Measurements from ENCODE around the gene TFDP3. TPM values are rescaled to one million over a fixed set of nuclear protein-coding genes. Genes with fewer than 3 reads are reported as not detected.

The TFDP3 gene
- not detected for total RNA-seq
- long read RNA-seq, result 0 reads

DNA sequence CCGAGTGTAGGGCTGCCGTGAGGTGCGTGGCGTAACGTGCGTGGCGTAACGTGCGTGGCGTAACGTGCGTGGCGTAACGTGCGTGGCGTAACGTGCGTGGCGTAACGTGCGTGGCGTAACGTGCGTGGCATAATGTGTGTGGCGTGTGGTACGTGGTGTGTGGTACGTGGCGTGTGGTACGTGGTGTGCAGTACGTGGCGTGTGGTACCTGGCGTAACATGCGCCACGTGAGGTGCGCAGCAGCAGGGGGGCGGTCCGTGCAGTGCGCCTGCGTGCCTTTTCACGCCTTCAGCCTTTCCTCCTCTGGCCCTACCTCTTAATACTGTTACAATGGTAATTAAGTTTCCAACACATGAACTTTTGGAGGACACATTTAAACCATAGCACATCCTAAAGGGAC is at the start of gene TFDP3:
Gene TFDP3 (minus strand): TSS at position 26 of the 400 bp plus-strand sequence. CDS start 95 bp downstream, outside the sequence.
- DNase-seq (ENCODE audit: missing footprints) (peak; percentile 50), ATAC-seq (no peak)
- intact Hi-C loops (cut with DNase I), result no loop called here

DNA sequence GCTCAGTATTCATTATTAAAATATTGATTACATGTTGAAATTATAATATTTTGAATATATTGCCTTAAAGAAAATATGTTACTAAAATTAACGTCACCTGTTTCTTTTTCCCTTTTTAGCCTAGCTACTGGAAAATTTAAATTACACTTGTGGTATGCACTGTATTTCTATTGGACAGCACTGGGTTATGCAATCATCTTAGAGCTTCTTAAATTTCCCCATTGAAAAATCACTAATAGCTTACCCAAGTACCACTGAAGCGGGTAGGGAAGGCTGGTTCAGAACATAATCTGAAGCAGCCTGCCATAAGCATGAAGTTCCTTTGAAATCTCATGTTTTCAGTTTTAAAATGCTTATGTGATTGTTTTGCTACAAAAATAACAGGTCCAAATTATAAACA is 49.5 kb upstream of the TFDP3 start:
- intact Hi-C loops (cut with DNase I), result no loop called here
- DNase-seq (ENCODE audit: missing footprints), result no peak
- no peak for ATAC-seq

DNA sequence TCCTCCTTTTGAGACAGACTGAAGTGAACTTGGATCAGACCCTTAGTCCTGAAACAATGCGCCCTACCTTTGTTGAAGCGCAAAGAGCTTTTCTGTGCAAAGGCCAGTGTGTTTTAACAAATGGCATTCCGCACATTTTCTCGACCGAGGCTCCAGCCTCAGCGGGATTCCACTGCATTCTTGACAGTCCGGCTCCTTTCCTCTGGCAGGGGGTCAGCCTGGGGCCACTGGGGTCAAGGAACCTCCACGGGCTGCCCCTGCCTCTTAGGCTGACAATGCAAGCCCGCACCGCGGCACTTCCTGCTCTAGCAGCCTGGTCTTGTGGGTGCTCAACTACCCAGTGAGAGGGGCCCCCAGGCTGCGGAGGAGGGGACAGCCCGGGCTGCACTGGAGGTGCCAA is 47.2 kb upstream of the TFDP3 start:
- ATAC-seq, result no peak
- intact Hi-C loops (cut with DNase I), result no loop called here

DNA sequence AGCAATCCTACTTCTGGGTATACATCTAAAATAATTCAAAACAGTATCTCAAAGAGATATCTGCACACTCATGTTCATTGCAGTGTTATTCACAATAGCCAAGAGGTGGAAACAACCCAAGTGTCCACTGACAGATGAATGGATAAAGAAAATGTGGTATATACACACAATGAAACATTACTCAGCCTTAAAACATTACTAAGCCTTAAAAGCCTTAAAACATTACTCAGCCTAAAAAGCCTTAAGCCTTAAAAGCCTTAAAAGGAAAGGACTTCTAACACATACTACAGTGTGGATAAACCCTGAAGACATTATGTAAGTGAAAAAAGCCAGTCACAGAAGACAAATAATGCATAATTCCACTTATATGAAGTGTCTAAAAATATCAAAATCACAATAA is 40.3 kb upstream of the TFDP3 start:
- ATAC-seq, result no peak
- no peak for DNase-seq (ENCODE audit: missing footprints)
- intact Hi-C loops (cut with DNase I), result loop anchor here (10.0 kb wide), 1 partner anchor 254 kb away; no protein-coding TSS in a partner anchor

More for the DNA sequence above, 47.2 kb upstream of the TFDP3 start:
- no peak for DNase-seq (ENCODE audit: missing footprints)

GRCh38 chrX:133254666-133255065 is 36.5 kb upstream of the TFDP3 start:
- no peak for DNase-seq (ENCODE audit: missing footprints)
- intact Hi-C loops (cut with DNase I), result loop anchor here (10.0 kb wide), 1 partner anchor 250 kb away; no protein-coding TSS in a partner anchor
- no peak for ATAC-seq

GRCh38 chrX:133251204-133251603 is 33.0 kb upstream of the TFDP3 start:
- no peak for DNase-seq (ENCODE audit: missing footprints)
- no peak for ATAC-seq

DNA sequence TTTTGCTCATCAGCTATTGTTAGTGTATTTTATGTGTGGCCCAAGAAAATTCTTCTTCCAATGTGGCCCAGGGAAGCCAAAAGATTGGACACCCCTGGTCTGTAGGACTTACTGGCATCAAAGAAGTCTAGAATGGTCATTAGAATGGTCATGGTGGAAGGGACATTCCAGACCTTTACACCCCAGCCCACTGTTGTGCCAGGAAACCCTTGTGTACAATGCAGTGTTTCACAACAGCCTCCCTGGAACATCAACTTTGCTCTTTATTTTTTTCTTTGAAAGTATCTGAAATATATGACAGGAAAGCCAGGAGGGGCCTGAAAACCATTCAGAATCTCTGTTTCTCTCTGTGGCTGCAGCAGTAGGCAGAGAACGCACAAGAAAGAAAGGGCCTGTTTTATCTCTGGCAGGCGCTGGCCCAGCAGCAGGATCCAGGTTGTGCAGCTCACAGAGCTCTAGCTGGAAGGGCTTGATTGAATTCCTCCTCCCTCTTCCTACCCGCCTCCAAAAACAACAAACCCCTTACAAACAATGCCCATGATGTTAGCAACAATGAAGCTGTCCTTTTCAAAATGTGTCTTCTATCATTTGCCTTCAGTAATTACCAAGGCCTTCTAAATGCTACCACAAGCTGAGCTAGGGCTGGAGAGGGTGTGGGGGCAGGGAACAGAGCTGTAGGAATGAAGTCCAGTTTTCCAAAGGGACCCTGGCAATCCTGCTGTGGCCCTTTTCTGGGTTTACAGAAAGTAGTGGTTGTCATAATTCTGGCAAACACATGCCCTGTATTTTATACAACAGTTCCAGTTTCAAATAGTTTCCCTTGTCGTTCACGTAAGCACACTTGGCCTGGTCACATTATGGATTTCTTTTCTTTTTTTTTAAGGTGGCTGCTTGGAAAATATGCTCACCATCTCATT is 32.3 kb upstream of the TFDP3 start:
- ATAC-seq (no peak), DNase-seq (ENCODE audit: missing footprints) (no peak)
- intact Hi-C loops (cut with DNase I), result loop anchor here (10.0 kb wide), 1 partner anchor 246 kb away; no protein-coding TSS in a partner anchor

More at GRCh38 chrX:133251204-133251603, 33.0 kb upstream of the TFDP3 start:
- intact Hi-C loops (cut with DNase I), result loop anchor here (10.0 kb wide), 1 partner anchor 246 kb away; no protein-coding TSS in a partner anchor

DNA sequence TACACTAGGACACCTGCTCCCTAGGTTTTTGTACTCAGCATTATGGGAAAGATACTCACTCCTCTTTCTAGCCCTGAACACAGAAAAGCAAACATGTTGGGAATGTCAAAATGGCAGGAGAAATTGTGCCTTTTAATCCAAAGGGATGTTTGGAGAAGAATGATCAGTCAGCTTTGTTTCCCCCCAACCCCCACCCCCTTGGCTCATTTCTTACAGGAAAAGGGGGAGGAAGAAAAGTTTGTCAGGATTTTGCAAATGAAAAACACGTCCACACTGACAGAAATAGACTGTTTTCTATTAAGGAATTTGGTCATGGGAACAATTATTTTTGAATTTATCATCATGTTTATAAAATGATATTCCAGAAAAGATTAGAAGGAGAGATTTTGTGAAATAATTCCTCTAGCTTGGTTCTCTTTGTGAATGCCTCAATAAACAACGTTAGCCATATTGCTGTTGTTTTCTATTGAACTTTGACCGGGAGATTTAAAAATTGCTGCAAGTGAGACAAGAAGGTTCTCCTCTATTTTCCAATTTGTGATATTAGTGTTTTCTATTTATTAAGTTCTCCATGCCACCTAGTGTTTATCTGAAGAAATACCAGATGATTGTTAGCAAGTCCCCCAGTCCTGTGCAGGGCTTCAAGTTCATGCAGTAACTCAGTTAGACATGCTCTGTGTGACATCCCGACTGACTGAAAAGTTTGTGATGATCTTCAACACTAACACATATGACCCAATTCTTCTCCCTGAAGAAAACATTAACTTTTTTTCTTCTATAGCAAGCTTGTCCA is 31.3 kb upstream of the TFDP3 start:
- intact Hi-C loops (cut with DNase I), result loop anchor here (10.0 kb wide), 1 partner anchor 245 kb away; no protein-coding TSS in a partner anchor
- DNase-seq (ENCODE audit: missing footprints), result no peak
- no peak for ATAC-seq

- DNase-seq (ENCODE audit: missing footprints), result no peak
- intact Hi-C loops (cut with DNase I), result no loop called here
- no peak for ATAC-seq
Observed at GRCh38 chrX:133248177-133248576, 30.0 kb upstream of the TFDP3 start.

DNA sequence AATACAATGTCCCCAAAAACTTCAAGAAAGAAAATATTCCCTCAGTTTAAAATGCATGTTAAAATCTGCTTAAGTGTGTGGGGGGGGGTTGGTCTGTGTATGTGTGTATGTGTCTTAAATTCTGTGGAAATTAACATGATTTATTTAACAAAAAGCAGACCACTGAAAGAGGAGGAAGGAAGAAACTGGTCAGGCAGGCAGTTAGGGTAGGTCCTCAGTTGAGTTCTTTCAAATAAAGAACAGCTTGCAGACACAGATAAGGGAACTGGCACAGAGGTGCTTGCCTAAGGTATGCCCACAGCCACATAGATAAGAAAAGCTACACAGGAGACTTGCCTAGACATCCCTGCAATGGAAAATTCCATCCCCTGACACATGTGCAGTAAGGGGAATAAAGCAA is 28.8 kb upstream of the TFDP3 start:
- DNase-seq (ENCODE audit: missing footprints) (no peak), ATAC-seq (no peak)
- intact Hi-C loops (cut with DNase I), result no loop called here

- intact Hi-C loops (cut with DNase I), result no loop called here
- no peak for DNase-seq (ENCODE audit: missing footprints)
- no peak for ATAC-seq
Observed at GRCh38 chrX:133235830-133236229, 17.7 kb upstream of the TFDP3 start.

- intact Hi-C loops (cut with DNase I), result no loop called here
- ATAC-seq, result no peak
- no peak for DNase-seq (ENCODE audit: missing footprints)
Observed at GRCh38 chrX:133232331-133232730, 14.2 kb upstream of the TFDP3 start.

- no peak for DNase-seq (ENCODE audit: missing footprints)
- ATAC-seq, result no peak
- intact Hi-C loops (cut with DNase I), result no loop called here
Observed at GRCh38 chrX:133229361-133229760, 11.2 kb upstream of the TFDP3 start.

GRCh38 chrX:133215747-133216146 is 2.4 kb downstream of the TFDP3 start:
- intact Hi-C loops (cut with DNase I), result no loop called here
- ATAC-seq (no peak), DNase-seq (ENCODE audit: missing footprints) (no peak)

- intact Hi-C loops (cut with DNase I), result no loop called here
- DNase-seq (ENCODE audit: missing footprints), result no peak
- no peak for ATAC-seq
Observed at GRCh38 chrX:133215017-133215416, 3.1 kb downstream of the TFDP3 start.

DNA sequence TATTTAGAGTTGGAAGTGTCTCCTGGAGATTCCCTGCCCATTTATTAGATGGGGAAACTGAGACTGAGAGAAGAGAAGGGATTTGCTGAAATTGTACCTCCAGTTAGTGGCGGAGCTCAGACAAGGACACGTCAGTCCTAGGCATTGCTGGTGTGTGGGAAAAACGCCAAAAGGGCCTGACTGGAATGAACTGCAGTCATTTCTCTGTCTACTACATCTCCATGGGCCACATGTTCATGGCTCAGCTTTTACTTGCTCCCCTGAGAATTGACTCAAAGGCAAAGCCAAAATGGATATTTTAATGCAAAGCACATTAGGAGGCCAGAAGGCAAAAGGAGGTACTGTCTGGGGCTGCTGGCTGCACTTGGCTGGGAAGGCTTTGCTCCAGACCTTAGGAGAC is 3.9 kb downstream of the TFDP3 start:
- no peak for ATAC-seq
- intact Hi-C loops (cut with DNase I), result no loop called here
- DNase-seq (ENCODE audit: missing footprints), result no peak

DNA sequence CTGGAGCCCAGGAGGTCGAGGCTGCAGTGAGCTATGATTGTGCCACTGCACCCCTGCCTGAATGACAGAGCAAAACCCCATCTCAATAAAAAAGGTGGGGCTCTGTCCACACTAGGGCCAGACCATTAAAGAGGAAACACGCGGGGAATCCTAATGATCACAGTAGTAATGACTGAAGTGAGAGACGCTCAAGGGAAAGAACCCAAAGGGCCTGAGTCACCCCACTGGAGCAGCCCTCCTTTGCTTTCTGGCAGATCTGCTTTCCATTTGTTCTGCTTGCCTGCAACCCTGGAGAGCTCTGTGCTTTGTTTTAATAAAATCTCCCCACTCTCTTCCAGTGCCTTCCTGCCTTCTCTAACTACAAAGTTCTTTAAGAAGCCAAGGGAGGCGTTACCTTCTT is 5.0 kb downstream of the TFDP3 start:
- intact Hi-C loops (cut with DNase I), result no loop called here
- ATAC-seq, result no peak
- DNase-seq (ENCODE audit: missing footprints), result no peak

DNA sequence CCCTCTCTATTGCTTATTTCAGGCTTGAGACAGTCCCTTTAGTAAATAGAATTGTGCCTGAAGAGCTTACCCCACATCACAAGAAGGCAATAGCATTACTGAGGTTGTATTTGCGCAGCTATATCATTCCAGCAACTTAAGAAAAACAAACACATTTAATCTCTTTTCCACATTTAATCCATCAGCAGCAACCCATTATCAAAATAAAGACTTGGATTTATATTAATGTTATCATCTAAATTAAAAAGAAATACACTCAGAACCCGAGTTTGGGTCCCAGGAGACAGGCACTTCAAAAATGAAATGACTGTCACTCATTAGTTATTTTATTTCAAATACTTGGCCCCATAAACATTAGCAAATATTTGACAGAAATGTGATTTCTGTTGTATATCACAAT is 10.4 kb downstream of the TFDP3 start:
- ATAC-seq, result no peak
- DNase-seq (ENCODE audit: missing footprints), result no peak
- intact Hi-C loops (cut with DNase I), result no loop called here

GRCh38 chrX:133191739-133192039 is 26.5 kb downstream of the TFDP3 start:
- intact Hi-C loops (cut with DNase I), result no loop called here
- no peak for ATAC-seq
- no peak for DNase-seq (ENCODE audit: missing footprints)
